Kidney capillary endothelial cell (primary cell): Measurements from ENCODE around the gene ACTG1.

Source experiments
- DNase-seq: peaks from one replicate; pipeline ENCODE4 v3.0.0-alpha.2; 2018; ENCODE audit warnings: low spot score

Gene ACTG1

DNA sequence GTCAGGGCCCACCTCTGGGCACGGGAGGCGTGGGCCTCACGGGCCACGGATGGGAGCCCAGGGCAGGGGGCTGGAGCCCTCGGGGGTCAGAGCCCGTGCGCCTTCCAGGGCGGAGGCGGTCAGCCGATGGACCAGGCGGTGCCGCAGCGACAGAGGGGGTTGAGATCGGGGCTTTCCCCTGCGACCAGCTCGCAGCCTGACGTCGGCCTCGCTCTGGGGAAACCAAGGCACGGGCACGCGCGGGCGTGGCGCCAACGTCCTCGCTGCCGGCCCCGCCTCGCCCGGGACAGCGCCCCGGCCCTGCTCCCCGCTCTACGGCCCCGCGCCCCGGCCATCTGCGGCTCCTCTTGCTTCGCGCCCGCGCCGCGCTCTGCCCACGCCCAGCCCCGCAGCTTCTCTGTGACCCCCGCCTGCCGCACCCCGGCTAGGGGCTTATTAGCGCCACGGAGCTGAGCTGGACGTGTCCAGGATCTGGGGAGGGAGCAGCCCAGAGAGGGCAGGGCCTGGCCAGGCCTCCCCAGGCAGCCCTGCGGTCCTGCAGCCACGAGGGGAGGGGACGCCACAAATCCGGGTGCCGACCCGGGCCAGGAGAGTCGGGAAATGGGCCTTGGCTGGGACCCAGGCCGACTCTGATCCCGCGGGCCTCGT lies 13.5 kb downstream of the ACTG1 start:
- DNase-seq = no peak

DNA sequence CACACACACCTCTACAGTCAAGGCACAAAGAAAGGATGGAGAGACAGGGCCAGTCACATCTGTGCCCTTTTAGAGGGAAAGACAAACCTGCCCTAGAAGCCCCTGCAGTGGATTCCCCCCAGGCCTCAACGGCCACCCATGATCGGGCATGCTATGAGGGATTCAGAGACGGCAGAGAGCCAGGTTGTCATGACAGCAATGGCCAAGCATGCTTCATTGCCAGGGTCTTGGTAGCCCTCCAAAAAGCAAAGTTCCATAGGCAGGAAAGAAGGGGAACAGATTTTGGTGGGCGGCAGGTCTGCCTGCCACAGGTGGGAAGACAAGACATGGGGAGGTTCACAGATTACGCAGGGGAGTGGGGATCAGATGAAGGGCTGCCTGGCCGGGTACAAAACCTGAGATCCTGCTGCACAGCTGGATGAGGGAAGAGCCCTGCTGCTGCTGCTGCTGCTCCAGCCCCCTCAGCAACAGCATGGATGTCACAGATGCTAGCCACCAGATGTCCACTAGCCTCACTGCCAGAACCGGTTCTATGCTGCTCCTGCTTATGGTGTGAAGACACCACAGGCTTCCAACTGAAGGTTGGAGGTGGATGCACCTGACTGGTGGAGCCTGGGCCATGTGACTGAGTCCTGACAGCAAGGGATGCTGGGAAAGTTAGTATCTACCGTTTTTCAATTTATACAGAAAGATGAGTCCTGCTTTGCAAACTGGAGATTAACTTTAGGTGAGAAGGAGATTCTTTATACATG lies 17.8 kb downstream of the ACTG1 start:
- DNase-seq = no peak

GRCh38 chr17:81493198-81494038 lies 19.2 kb downstream of the ACTG1 start:
- no peak for DNase-seq

DNA sequence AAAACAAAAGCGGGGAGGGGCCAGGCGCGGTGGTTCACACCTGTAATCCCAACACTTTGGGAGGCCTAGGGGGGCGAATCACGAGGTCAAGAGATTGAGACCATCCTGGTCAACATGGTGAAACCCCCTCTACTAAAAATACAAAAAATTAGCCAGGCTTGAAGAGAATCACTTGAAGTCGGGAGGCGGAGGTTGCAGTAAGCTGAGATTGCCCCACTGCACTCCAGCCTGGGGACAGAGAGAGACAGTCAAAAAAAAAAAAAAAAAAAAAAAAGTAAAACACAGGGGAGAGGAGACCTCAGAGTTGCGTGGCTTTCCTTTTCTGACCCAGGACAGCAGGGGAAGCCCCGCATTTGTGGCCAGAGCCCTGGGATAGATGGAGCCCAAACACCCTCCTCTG lies 19.9 kb downstream of the ACTG1 start:
- no peak for DNase-seq

DNA sequence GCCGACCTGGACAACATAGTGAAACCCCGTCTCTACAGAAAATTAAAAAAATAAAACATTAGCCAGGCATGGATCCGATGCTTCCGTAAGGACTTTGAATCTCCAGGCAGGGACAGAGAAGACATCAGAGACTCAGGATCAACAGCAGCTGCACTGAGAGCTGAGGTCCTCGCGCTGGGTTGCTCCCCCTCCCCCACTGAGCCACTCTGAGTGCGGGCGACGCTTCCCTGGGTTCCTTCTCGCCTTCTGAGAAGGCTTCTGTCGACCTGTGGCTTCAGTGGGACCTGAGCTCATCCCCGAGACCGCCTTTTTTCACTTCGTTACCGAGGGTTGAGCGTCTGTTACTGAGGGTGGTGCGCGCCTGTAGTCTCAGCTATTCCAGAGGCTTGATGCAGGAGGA lies 20.4 kb downstream of the ACTG1 start:
- DNase-seq = no peak

GRCh38 chr17:81491761-81492160 lies 20.8 kb downstream of the ACTG1 start:
- no peak for DNase-seq

DNA sequence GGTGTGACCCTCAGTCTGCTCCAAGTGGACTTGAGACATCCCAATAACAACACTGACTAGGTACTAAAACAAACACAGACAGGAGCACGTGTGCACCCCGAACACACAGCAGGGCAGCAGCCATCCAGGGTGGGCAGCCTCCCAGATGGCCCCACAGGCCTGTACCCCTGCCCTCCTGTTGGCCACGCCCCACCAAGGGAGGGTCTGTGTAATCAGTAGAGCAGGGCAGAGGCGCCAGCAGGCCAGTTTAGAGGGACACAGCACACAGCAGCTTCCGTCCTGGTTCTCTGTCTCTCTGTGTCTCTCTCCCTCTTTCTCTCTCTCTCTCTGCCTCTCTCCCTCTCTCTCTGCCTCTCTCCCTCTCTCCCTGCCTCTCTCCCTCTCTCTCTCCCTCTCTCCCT lies 21.4 kb downstream of the ACTG1 start:
- DNase-seq = no peak

DNA sequence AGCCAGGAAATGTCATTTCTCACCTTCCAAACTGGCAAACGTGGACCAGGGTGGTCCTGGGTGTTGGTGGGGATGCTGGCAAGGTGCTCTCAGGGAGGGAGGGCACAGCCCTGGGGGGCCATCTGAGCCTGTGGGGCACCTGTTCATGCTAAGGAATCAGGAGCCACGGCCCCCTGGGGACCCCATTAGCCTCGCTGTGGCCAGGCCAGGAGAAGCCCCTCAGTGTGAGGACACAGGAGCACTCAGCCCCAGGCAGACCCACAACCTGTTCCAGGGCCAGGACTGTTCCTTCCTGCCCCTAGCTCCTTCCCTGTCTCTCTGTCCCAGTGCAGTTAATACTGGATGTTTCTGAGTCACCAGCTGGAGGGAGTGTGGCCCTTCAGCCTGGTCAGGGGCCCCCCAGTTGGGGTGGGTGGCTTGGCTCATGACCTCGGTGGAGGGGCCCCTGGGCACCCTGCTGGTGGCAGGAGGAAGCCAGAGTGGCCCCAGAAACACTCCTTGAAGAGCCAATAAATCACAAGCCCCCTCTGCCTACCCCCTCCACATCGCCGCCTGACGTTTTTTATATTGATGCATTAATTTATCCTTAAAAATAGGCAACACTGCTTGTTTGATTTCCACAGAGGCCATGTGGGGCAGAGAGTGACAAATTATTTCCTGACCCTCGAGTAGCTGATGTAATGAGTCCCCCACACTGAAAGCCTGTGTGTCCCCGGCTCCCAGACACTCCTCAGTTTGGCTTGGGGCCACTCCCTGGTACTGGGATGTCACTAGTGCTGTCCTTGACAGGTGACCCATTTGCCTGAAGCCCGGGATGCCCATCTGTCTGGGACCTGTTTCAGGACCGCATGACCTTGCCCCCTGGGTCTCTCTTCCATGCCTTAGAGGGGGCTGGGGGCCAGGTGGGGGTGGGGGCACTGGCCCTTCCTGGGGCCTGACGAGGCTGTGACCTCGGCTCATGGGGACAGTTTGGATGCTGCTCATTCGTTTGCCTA lies 22.3 kb downstream of the ACTG1 start:
- no peak for DNase-seq

- DNase-seq = no peak
These were observed 23.3 kb downstream of the ACTG1 start for GRCh38 chr17:81489012-81489997.

DNA sequence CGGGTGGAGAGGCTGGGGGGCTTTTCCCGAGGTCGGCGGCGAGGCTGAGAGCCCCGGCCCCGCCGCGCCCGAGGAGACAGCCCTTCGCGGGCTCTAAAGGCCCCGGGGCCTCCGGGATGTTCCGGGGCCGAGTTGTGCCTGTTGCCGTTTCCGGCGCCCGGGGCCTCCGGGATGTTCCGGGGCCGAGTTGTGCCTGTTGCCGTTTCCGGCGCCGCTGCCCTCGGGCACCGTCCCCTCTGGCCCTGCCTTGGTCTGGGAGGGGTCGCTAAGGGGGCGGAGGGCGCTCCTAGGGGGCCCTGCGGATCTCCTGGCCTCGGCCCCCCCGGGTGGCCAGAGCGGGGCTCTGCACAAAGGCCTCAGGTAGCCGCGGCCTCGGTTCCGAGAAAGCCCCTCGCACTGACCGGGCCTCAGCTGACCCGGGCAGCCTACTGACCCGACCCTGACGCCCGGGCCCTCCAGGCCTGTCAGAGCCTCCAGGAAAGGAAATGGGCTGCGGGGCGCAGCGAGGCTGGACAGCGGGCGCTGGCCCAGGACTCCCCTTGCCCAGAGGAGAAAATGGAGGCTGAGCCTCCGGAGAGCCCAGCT lies 24.2 kb downstream of the ACTG1 start:
- no peak for DNase-seq

DNA sequence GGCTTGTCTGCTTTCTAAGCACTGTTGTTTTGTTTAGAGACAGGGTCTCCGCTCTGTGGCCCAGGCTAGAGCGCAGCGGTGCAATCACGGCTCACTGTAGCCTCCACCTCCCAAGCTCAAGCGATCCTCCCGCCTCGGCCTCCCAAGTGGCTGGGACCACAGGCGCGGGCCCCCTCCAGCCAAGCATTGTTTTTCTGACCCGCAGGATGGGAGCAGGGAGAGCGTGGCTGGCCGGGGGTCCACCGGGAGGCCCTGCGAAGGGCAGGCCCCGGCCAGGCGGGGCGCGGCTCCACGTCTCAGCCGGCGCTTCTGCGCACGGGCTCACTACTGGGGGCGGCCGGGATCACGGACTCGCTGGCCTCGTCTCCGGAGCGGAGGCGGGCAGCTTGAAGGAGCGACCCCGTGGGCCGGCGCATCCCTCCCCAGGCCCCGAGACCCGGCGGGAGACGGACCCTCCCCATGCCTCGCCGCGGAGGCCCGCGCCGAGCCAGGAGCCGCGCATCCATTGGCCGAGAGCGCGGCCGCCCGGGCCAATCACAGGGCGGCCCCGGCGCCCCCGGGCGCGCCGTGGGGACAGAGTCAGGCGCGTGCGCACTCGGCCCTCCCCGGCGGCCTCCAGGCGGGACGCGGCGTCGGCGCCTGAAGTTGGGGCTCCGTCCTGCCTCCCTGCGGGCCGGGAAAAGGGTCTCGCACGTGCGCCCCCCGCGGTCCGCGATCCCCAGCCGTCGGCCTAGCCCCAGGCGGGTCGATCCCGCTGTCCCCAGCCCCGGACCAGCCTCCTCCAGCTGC lies 24.9 kb downstream of the ACTG1 start:
- DNase-seq = no peak

GRCh38 chr17:81487089-81487486 lies 25.5 kb downstream of the ACTG1 start:
- DNase-seq = no peak

- peak; percentile 83 for DNase-seq
These were observed 26.3 kb downstream of the ACTG1 start for GRCh38 chr17:81486199-81486810.

GRCh38 chr17:81484195-81484979 lies 28.2 kb downstream of the ACTG1 start:
- peak; percentile 81 for DNase-seq

DNA sequence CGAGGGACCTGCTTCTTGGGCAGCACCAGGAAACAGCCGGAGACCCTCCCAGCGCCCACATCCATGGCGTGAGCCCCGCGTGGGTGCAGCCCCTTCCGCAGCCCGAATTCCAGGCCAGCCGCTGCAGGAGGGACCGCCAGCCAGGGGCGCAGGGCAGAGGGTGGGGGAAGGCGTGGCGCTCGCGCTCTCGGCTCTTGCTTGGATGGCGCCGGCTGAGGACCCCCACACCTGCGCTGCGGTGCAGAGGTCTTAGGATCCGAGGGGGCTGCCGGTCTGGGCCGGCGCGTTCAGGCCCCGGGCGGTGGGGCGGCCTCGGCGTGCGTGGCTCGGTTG lies 28.8 kb downstream of the ACTG1 start:
- DNase-seq = no peak

- DNase-seq = peak; percentile 56
These were observed 29.3 kb downstream of the ACTG1 start for GRCh38 chr17:81483085-81483861.

DNA sequence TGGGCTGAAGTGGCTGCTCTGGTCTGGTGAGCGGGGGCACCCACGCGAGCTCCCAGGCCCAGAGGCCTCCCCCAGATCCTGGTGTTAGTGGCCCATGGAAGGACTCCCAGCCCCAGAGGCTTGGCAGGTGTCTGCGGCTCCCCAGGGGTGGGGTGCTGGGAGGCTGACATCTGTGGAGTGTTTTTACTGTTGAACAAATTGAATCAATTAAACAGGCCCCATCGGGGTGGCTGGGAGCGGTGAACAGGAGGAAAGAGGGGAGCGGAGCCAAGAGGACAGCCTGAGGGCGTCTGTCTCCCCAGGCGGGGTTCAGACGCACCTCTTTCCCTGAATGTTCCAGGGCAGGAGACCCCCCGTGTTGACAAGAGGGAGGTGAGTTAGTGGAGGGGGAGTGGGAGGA lies 29.9 kb downstream of the ACTG1 start:
- no peak for DNase-seq
